SKM-1 (cell line): ENCODE measurements around the gene GSTP1.
"Not testable (repeated sequence)": the region's sequence is repeated elsewhere in the genome, so short reads cannot be mapped to it uniquely, and the experiment has no call there.

Experiments
- DNase-seq: peaks from one replicate; lab custom pipeline; 2025; ENCODE audit not compliant: unreplicated experiment; lab: John Stamatoyannopoulos, UW

Gene GSTP1

GRCh38 chr11:67594480-67594879 is 10.9 kb downstream of the GSTP1 start:
- no peak for DNase-seq

- DNase-seq: no peak
Observed at GRCh38 chr11:67596753-67597300, 13.2 kb downstream of the GSTP1 start.

GRCh38 chr11:67597458-67597857 is 13.8 kb downstream of the GSTP1 start:
- not testable (repeated sequence) for DNase-seq

GRCh38 chr11:67597963-67598362 is 14.4 kb downstream of the GSTP1 start:
- DNase-seq: not testable (repeated sequence)

GRCh38 chr11:67599149-67599548 is 15.5 kb downstream of the GSTP1 start:
- no peak for DNase-seq

- no peak for DNase-seq
Observed at GRCh38 chr11:67600324-67601029, 16.9 kb downstream of the GSTP1 start.

- DNase-seq: no peak
Observed at GRCh38 chr11:67601098-67601497, 17.5 kb downstream of the GSTP1 start.

- not testable (repeated sequence) for DNase-seq
Observed at GRCh38 chr11:67604119-67604518, 20.5 kb downstream of the GSTP1 start.

GRCh38 chr11:67604815-67605214 is 21.2 kb downstream of the GSTP1 start:
- no peak for DNase-seq

- no peak for DNase-seq
Observed at GRCh38 chr11:67605231-67606011, 21.8 kb downstream of the GSTP1 start.

GRCh38 chr11:67606093-67606491 is 22.5 kb downstream of the GSTP1 start:
- DNase-seq: no peak

- DNase-seq: peak; percentile 93
Observed at GRCh38 chr11:67606492-67607295, 23.1 kb downstream of the GSTP1 start, which contains the start of gene NDUFV1. TSS of gene NDUFV1 (plus strand) at chr11:67606936. CDS start at chr11:67607005, 69 bp downstream.

- DNase-seq: no peak
Observed at GRCh38 chr11:67607507-67607906, 23.9 kb downstream of the GSTP1 start.

- no peak for DNase-seq
Observed at GRCh38 chr11:67608486-67608885, 24.9 kb downstream of the GSTP1 start.

- DNase-seq: no peak
Observed at GRCh38 chr11:67609316-67609715, 25.7 kb downstream of the GSTP1 start.

- no peak for DNase-seq
Observed at GRCh38 chr11:67610302-67610868, 26.8 kb downstream of the GSTP1 start.

GRCh38 chr11:67611165-67611564 is 27.6 kb downstream of the GSTP1 start:
- no peak for DNase-seq

GRCh38 chr11:67611704-67612587 is 28.3 kb downstream of the GSTP1 start:
- DNase-seq: no peak

GRCh38 chr11:67612751-67613150 is 29.1 kb downstream of the GSTP1 start:
- DNase-seq: no peak
